ENCODE data around the gene SCRG1. TPM values are rescaled to one million over a fixed set of nuclear protein-coding genes. Genes with fewer than 3 reads are reported as not detected.

The SCRG1 gene
- polyA plus RNA-seq, 3 donors, result 0.07 to 0.24 (median 0.08) TPM

DNA sequence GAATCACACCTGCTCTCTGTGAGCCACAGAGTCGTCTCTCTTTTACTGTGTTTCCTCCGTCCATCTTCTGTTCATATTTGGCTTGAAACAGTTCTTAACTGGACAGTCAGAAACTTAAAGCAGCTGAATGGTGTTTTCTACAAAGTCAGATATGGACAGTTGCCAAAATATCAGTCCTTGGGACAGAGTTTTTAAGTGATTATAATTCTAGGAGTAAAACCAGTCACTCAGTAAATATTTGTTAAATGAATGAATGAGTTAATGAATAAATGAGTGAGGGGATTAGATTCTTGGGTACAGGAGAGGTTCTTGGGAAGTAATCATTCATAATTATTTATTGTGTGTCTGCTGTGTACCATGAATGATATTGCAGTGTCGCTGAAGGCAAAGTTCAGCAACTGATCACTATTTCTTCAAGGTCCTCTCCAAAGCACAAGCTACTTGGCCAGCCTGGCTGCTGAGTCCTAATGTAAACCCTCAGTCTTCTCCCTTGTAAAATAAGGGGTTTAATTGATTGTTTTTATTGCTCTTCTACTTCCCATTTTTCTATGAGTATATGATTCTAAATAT, 5.5 kb upstream of the SCRG1 start:
- Mint-ChIP-seq H3K9me3 (no peaks in the 10 kb centered on the region), H3K27ac (no peak overlapping the region), H3K4me1 (peaks cover 5% of the 10 kb centered on the region), H3K27me3 (ENCODE audit: low read depth in 3 of 3) (no peaks in the 10 kb centered on the region), H3K36me3 (peaks cover 31 to 57% of the 10 kb centered on the region in 2 donors), H3K4me3 (no peak overlapping the region)
- intact Hi-C loops (cut with micrococcal nuclease), result no loop called here
- no peak overlapping the region for H3K27ac ChIP-seq (ENCODE audit: low read depth in 1 of 2, low read length in 2 of 2)
- H3K4me3 ChIP-seq (replicated peaks in 1 of 3; ENCODE audit: low read depth in 2 of 3, low read length in 3 of 3), result no peak overlapping the region
- H3K4me1 ChIP-seq (ENCODE audit: control insufficient read depth in 1 of 2, insufficient read depth in 2 of 2, low read length in 2 of 2), result no peaks in the 10 kb centered on the region
- no peak overlapping the region for H2AFZ ChIP-seq (ENCODE audit: insufficient read depth, low read depth, low read length, poor library complexity, severe bottlenecking)
- H3K79me2 ChIP-seq (ENCODE audit: insufficient read depth, low read length), result no peaks in the 10 kb centered on the region
- no peak overlapping the region for H3K4me2 ChIP-seq (replicated peaks; ENCODE audit: extremely low read depth, low read length, poor library complexity, severe bottlenecking)
- TF ChIP-seq CTCF (IDR thresholded peaks at IDR 0.05), result no peak
- H4K20me1 ChIP-seq (ENCODE audit: insufficient read depth, low read length), result no peaks in the 10 kb centered on the region
- DNase-seq, result no peak
- H3K9ac ChIP-seq (ENCODE audit: insufficient read depth, low read length, poor library complexity, severe bottlenecking), result no peak overlapping the region
- H3K36me3 ChIP-seq (replicated peaks in 1 of 2; ENCODE audit: control insufficient read depth in 1 of 2, insufficient read depth in 2 of 2, low read length in 2 of 2), result peaks cover 14 to 61% of the 10 kb centered on the region in 2 donors
- no peaks in the 10 kb centered on the region for H3K9me3 ChIP-seq (replicated peaks in 1 of 2; ENCODE audit: control insufficient read depth in 1 of 2, insufficient read depth in 1 of 2, low read length in 2 of 2)
- WGBS (ENCODE audit: insufficient coverage), result 100% methylated on average over 2 of the region's 3 CpGs
- H3K27me3 ChIP-seq (ENCODE audit: control insufficient read depth in 2 of 2, insufficient read depth in 2 of 2, low read length in 2 of 2), result no peaks in the 10 kb centered on the region

DNA sequence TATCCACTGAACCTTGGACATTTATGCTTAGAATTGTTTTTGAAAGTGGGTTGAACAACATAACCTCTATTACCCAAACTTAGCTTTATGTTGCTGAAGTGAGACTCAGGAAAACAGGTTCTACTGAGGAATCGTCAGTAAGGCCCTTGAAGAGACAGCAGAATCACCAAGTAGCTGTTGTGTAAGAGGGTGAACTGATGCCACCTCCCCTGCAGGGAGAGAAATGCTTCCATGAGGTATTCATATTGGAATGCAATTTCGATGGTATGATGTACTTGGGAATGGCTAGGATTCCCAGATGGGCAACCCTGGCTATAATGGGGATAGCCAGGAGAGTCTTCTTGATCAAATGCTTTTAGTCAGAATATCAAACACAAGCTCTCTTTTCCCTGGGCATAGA, 4.1 kb upstream of the SCRG1 start:
- Histone ChIP-seq H2AFZ (ENCODE audit: insufficient read depth, low read depth, low read length, poor library complexity, severe bottlenecking) (no peak overlapping the region), H3K4me1 (ENCODE audit: control insufficient read depth in 1 of 2, insufficient read depth in 2 of 2, low read length in 2 of 2) (no peaks in the 10 kb centered on the region), H3K4me3 (replicated peaks in 1 of 3; ENCODE audit: low read depth in 2 of 3, low read length in 3 of 3) (no peak overlapping the region), H4K20me1 (ENCODE audit: insufficient read depth, low read length) (no peaks in the 10 kb centered on the region), H3K27ac (ENCODE audit: low read depth in 1 of 2, low read length in 2 of 2) (no peak overlapping the region), H3K27me3 (ENCODE audit: control insufficient read depth in 2 of 2, insufficient read depth in 2 of 2, low read length in 2 of 2) (no peaks in the 10 kb centered on the region), H3K9ac (ENCODE audit: insufficient read depth, low read length, poor library complexity, severe bottlenecking) (no peak overlapping the region), H3K9me3 (replicated peaks in 1 of 2; ENCODE audit: control insufficient read depth in 1 of 2, insufficient read depth in 1 of 2, low read length in 2 of 2) (no peaks in the 10 kb centered on the region), H3K4me2 (replicated peaks; ENCODE audit: extremely low read depth, low read length, poor library complexity, severe bottlenecking) (no peak overlapping the region), H3K79me2 (ENCODE audit: insufficient read depth, low read length) (no peaks in the 10 kb centered on the region), H3K36me3 (replicated peaks in 1 of 2; ENCODE audit: control insufficient read depth in 1 of 2, insufficient read depth in 2 of 2, low read length in 2 of 2) (peaks cover 14 to 54% of the 10 kb centered on the region in 2 donors)
- no peak for DNase-seq
- no peak overlapping the region for H3K4me3 Mint-ChIP-seq
- no peak for TF ChIP-seq CTCF (IDR thresholded peaks at IDR 0.05)
- H3K36me3 Mint-ChIP-seq, result peaks cover 31 to 51% of the 10 kb centered on the region in 2 donors
- H3K27ac Mint-ChIP-seq, result no peak overlapping the region
- no peaks in the 10 kb centered on the region for H3K9me3 Mint-ChIP-seq
- no peaks in the 10 kb centered on the region for H3K27me3 Mint-ChIP-seq (ENCODE audit: low read depth in 3 of 3)
- intact Hi-C loops (cut with micrococcal nuclease), result no loop called here
- peaks cover 5% of the 10 kb centered on the region for H3K4me1 Mint-ChIP-seq
- 100% methylated on average over 1 of the region's 2 CpGs for whole genome bisulfite sequencing (ENCODE audit: insufficient coverage)
